Cerebellar cortex (tissue), 1 donor: ENCODE measurements around the gene FOXC1.

Experiments used
- DNase-seq: peaks from one replicate; pipeline ENCODE4 v3.0.0-alpha.2; 2015; ENCODE audit warnings: low spot score

Gene FOXC1

DNA sequence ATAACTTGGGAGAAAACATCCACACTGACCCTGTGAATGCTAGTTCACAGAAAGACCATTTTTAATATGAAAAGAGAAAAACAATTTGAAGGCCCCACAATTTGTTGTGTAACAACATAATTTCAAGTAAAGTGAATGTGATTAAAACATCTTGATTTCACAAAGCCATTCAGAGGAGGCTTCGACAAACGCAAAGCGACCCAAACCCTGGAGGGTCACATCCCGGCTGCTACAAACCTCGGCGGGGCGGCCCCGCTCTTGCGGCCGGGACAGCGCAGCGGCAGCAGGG lies 14.0 kb downstream of the FOXC1 start:
- no peak for DNase-seq

DNA sequence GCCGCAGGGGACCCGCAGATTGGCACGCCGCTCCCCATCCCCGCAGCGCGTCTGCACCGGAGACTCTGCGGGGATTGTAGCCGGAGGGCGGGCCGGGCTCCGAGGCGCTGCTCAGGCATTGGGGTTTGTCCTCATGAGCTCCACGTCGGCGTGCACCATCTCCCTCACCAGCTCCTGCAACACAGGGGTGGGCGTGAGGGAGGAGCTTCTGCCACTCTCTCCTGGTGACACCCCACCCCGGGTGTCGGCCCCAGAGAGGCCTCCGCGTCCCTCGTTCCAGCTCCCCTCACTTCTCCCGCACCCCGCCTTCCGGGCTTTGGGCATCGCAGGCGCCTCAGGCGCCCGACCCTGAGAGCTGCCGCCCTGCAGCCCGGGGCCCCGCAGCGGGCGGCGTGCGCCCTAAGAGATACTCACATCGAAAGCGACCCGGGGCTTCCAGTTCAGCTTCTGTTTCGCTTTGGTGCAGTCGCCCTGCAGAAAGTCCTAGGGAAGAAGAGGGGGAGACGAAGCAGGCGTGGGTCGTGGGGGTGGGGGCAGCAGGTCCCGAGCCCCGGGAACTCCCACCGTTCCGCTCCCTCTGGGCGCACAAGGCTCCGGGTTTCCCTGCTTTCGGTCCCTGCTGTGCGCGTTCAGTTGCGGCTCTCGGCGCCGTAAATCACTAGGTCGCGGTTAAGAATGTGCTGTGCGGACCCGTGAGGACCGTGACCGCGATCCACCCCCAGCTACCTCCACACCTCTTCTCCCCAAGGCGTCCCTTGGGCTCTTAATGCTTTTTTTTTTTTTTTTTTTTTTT lies 14.5 kb downstream of the FOXC1 start:
- no peak for DNase-seq

DNA sequence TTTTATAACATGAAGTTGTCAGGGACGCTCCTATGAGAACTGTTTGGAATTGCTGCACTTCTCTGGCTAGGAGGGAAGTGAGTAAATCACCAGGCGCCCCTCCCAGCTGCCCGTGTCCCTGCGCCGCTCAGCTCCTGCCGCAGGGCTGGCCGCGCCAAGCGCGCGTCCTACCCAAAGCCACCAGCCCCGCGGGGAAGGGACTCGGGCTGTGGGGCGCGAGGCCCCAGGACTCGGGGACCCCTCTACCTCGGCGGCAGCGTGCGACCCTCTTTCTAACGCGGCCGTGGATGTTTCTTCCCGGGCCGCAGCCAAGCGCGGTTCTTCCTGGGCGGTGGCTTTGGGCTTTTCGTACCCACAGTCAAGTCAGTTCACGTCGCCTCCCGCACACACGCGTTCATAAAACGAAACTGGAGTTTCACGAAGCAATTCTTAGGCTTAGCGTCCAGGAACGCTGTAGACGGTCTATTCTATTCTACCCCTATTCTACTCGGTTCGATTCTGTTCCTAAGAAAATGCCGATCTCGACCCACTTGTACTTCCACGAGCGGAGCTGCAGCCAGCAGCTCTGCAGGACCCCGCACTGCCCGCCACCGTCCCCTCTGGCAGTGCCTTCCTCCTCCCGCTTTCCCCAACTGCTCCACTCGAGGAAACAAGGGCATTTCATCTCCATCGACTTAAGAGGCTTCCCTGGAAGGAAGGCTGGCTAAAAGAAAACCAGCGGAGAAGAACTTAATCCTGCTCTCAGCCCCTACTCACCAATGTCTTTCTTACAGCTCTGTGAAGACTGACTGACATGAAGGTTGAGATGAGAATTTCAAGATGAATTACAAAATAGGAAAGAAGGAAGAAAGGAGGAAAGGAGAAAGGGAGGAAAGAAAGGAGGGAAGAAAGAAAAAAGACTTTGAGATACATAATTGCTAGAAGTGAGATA lies 15.4 kb downstream of the FOXC1 start:
- no peak for DNase-seq

DNA sequence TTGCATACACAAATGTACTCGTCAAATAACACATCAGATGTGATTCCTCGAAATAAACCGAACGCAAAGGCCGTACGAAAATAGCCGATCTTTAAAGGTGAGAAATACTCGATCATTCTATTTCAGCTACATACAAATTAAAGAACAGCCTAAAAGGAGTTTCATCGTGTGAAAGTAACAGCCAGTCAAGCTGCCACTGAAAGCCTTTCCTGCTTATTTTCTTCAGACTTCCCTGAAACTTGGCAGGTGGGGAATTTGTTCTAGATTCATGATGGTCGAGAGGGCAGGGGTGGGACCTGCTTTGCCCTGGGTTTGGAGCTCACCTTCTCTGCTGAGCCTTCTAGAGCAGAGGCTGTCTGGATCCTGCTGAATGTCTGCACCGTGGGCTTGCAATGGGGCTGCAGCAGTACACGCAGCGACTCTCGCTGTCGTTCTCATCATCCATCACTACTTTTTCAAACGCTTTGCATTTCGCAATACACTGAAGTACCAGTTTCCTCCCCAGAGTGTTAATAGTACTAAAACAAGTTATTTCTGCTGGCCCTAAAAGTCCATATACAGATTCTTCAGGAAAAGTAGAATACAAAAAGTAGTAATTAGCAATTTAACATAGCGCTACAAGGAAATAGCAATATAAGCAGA lies 16.2 kb downstream of the FOXC1 start:
- DNase-seq = no peak

DNA sequence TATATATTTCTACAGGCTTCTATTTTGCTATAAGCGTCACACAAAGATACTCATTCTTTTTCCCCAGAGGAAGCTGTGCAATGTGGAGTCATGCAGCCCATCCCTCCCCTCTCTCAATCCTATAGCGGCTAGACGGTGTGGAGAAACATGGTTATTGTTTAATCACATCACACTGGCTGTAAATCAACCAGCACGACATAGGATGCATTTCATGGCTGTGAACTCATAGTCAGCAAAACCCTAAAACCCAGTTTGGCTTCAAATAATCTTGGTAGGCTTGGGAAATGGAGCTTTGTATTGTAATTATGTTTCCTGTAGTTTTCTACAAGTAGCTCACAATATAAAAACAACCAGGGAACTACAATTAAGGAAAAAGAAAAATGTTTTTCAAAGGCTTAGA lies 16.8 kb downstream of the FOXC1 start:
- DNase-seq = no peak

DNA sequence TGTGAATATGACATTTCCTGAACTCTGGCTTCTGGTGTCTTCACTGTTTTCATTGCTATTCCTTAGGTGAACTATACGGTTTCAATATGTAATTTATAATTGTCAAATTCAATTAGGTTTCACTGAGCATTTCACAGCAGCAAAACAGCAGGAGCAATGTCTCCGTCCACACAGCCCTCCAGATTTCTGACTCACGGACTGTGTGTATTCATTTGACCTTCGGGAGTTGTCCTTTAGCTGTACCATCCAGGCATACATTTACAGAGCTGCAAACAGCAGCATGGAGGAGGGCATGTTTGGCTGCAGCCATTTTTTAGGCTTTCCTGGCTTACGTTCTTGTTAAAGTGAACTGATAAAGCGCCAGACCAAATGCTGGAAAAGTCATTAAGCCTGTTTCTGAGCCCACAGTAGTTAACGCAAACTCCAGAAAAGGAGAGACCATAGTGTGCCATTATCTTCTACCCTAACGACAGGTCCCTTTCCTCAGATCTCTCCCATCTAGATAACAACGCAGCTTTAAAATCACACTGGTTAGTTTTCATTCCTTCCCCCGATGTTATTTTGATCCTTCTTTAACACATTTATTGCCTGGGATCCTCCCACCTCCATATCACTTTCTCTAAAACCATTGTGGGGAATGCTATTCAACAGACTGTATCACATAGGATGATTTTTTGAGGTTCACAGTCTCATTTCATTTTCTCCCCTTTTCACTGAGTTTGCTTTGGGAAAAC lies 18.3 kb downstream of the FOXC1 start:
- no peak for DNase-seq

- no peak for DNase-seq
These were observed 19.6 kb downstream of the FOXC1 start for GRCh38 chr6:1629316-1629715.

DNA sequence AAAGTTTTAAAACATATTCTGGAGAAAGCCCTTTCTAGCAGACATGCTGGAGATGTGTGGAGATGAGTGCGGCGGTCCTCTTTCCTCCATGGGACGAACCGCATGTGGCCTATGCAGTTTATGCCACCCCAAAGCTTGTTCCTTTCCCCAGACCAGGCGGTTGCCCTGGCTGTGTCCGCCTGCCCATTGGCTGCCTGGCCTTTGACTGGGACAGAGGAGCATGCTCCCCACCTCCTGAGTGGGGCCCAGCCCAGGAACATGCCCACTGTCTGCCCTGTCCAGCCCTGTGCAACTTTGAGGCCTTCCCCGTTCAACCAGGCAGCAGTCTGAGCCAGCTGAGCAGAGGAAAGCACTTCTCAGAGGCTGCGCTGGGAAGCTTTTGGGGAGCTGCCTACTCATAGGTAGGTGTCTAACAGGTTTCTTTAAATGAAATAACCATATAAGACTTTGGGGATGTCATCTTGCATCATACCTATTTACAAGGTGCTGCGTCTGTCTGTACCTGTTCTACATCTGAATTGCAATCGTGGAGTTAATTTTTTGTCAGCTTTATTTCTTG lies 20.6 kb downstream of the FOXC1 start:
- no peak for DNase-seq

DNA sequence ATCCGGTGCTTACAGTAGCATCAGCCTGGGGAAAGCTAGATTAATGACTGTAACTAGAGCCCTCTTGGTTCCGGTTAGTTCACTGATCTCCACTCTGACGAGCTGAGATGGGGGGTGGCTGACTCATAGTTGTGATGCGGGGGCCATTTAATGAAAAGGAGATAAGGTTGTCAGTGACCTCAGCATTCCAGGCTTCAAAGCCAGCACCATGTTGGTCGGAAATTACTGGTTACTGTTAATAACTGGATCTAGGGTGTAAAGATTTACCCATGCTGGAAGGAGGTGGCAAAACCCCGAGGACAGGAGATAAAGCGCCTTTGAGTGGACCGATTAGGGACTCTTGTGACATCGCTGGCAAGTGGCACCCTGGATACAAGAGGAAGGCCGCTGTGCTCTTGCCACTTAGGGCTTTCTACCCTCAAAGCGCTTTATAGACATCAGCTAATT lies 21.1 kb downstream of the FOXC1 start:
- DNase-seq = no peak

- no peak for DNase-seq
These were observed 21.5 kb downstream of the FOXC1 start for GRCh38 chr6:1631251-1631650.

DNA sequence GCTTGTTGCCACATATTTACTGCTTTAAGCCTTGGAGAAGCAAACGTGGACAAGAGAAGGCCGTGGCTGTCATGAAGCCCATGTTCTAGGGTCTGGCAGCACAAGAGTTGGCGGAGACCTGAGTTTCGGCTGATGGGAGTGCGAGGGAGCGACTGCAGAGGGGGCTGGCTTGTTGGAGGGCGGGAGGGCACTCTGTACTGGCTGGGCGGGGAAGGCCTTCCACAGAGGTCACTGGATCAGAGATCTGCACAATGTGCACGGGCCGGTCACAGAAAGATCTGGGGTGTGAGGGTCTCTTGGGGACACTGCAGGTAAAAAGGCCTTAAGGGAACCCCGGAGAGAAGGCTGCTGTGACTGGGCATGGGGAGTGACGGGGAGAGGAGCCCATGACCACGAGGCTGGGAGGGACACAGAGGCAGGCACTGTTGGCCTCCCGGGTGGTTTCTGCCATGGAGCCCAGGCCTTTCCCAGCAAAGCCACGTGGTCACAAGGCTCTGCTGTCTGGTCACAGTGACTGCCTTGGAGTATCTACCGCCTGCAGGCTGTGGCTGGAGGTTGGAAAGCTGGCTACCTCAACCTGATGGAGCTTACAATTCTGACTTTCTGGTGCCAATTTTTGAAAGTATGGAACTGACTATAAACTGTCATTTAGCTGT lies 23.8 kb downstream of the FOXC1 start:
- no peak for DNase-seq

DNA sequence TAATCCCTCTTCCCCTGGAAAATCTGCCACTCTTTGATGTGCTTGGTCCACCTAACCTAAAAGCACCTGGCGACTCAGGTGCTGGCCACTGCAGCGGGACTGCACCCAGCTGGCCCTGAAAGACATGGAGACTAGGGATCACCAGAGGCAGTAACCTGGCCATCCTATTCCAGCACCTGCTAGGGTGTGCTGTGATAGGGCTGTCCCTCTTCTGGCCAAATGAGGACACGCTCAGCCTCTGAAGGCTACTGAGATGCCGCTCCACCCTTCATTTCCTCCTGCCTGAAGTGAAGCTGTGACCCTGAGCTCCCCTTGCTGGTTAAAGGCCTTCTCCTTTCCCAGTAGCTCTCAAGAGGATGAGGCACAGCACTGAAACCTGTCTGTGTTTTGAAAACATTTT lies 24.4 kb downstream of the FOXC1 start:
- no peak for DNase-seq

DNA sequence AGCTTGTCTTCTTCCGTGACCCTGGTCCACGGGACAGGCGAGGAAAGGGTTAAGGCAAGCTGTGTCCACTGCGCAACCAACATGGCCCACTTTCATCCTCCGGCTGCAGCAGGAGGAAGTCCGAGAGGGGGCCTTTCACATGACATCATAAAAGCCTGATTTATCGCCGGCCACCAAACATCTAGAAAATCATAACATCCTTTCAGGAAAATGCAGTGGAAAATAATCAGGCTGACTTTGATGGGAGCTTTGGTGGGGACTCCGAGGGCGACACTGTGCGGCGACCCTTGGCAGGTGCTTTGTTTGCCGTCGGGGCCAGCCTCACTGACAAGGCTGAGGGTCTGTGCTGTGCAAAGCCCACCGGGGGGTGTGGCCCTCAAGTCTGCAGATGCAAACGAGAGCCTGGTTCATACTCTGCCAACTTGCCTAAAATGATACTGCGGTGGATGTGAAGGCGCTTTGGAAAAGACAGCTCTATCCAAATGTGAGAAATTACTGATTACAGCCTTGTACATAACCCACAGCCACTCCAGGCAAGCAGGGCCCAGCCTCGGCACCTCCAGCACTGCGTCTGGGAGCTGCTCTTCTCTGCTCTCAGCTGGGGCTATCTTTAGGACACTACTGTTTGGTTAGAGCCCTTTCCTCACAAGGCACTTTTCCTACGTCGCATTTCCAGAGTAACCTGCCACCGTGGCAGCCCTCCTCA lies 25.7 kb downstream of the FOXC1 start:
- no peak for DNase-seq

- no peak for DNase-seq
These were observed 26.6 kb downstream of the FOXC1 start for GRCh38 chr6:1636272-1636825.

DNA sequence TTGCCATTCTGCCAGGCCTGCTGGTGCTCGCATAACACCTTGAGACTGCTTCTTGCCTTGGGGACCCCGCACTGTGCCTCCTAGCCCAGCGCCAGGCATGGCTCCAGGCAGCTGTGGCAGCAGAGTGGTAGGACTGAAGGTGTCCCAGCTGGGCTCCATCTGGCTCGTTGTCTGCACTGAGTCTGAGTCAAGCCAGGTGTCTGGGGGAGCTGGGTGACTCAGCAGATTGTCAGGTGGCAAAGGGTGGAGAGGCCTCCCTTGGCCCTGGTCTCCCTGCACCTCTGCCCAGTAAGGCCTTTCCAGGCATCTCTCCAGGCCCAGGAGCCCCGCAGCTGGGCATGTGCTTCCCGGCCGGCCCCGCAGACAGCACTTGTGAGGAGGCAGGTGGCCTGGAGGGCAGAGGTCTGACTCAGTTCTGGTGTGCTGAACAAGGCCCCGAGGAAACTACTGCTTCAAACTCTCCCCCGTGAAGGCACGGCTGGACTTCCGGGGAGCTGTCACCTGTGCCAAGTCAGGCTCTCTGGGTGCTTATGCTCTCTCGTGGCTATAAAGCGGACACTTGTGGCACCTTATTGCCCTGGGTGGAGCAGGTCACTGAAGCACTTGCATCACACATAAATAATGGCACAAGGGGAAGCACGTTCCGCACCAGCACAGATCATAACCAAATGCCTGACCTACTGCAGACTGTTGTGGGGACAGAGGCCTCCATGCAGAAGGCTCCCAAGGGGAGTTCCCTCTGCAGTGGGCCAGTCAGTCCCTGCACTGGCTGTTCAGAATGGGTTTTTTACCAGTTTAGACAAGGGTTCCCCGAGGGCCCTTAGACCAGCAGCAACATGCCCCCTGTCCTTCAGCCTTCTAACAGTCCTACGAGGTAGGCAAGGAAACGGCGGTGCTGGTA lies 27.5 kb downstream of the FOXC1 start:
- DNase-seq = no peak

DNA sequence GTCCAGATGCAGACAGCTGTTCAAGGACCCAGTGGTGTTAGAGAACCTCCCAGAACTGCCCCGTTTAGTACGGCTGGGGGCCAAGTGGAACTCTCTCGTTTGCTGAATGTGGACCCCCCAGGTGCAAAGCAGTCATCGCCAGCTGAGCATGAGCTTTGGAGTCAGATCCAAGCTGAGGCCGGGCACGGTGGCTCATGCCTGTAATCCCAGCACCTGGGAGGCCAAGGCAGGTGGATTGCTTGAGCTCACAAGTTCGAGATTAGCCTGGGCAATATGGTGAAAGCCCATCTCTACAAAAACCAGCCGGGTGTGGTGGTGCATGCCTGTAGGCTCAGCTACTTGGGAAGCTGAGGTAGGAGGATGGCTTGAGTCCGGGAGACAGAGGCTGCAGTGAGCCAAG lies 29.7 kb downstream of the FOXC1 start:
- DNase-seq = no peak

DNA sequence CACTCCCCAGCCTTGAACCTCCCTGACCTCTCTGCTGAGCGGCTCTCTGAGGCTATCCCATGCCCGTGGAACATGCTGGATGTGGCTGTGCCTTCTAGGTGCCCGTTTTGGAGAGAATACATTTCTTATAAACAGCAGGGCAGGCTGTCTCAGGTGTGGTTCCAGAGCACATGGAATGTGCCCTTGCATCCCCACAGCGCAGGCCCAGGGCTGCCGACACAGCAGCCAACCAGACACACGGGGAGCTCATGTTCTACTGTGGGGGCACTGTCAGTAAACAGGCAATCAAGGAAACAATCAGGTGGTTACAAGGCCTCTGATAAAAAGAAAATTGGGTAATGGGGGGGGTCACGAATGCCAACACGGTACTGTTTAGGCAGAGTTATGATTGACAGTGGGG lies 30.8 kb downstream of the FOXC1 start:
- no peak for DNase-seq

- no peak for DNase-seq
These were observed 31.7 kb downstream of the FOXC1 start for GRCh38 chr6:1641343-1641885.

GRCh38 chr6:1643111-1643510 lies 33.4 kb downstream of the FOXC1 start:
- no peak for DNase-seq
